Suprapubic skin (tissue), 3 donors: ENCODE data around the gene KCNT1.

ENCODE experiments used
- POLR2A ChIP-seq, 2 donors: fragments of 450-650 bp; IDR thresholded peaks; one replicate each; pipeline ENCODE4 v1.6.1; 2017; ENCODE audit warnings: antibody characterized with exemption in 2 of 2, mild to moderate bottlenecking in 2 of 2, moderate library complexity in 2 of 2
- TF ChIP-seq, protein P1 (sequence below), 2 donors: fragments of 200-600 bp in 1 of 2; fragments of 450-650 bp in 1 of 2; sonication (generic) in 1 of 2; IDR thresholded peaks; one replicate each; pipeline ENCODE4 v1.5.1; 2016 to 2019; ENCODE audit warnings: antibody characterized with exemption in 2 of 2, mild to moderate bottlenecking in 1 of 2, moderate library complexity in 1 of 2

DNA sequence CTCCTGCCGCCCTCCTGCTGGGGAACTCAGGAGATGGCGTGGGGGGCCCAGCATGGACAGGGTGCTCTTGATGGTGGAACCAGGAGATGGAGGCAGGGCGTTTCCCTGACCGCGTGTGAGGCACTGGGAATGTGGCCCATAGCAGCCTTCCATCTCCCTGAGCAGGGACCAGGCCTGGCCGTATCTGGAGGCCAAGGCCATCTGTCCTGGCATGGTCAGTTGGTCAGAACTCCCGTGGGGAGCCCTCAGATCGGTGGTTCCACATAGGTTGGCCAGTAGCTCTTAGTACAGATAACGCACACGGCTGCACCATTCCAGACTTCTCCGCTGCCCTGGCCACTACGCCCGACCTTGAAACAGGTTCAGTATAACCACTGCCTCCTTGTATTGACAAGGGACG lies 77.6 kb downstream of the KCNT1 start:
- TF ChIP-seq, protein P1, sequence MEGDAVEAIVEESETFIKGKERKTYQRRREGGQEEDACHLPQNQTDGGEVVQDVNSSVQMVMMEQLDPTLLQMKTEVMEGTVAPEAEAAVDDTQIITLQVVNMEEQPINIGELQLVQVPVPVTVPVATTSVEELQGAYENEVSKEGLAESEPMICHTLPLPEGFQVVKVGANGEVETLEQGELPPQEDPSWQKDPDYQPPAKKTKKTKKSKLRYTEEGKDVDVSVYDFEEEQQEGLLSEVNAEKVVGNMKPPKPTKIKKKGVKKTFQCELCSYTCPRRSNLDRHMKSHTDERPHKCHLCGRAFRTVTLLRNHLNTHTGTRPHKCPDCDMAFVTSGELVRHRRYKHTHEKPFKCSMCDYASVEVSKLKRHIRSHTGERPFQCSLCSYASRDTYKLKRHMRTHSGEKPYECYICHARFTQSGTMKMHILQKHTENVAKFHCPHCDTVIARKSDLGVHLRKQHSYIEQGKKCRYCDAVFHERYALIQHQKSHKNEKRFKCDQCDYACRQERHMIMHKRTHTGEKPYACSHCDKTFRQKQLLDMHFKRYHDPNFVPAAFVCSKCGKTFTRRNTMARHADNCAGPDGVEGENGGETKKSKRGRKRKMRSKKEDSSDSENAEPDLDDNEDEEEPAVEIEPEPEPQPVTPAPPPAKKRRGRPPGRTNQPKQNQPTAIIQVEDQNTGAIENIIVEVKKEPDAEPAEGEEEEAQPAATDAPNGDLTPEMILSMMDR (IDR thresholded peaks at IDR 0.05), result no peak
- no peak for TF ChIP-seq POLR2A (IDR thresholded peaks at IDR 0.05)
